PFSK-1 (cell line): ENCODE data around the gene DNAJC27.

Experiments
- FOXP2 ChIP-seq: optimal IDR thresholded peaks from 2 replicates; pipeline ENCODE3; 2011; ENCODE audit warnings: borderline replicate concordance, control low read depth, inconsistent platforms; ENCODE audit not compliant: insufficient read depth; ENCODE audit errors: extremely low read length, extremely low read depth
- POLR2AphosphoS5 ChIP-seq: IDR thresholded peaks from 2 replicates; pipeline ENCODE4 v1.6.1; 2012; ENCODE audit warnings: low read depth, mild to moderate bottlenecking, control low read depth, low read length, moderate library complexity

- TF ChIP-seq POLR2AphosphoS5 (no peak), FOXP2 (no peak)
Measured at GRCh38 chr2:25000036-25000435, 28.3 kb upstream of the DNAJC27 start.
